ENCODE measurements around the gene APMAP. TPM values are rescaled to one million over a fixed set of nuclear protein-coding genes. Genes with fewer than 3 reads are reported as not detected.
A peak's percentile ranks its signal among the peaks of the same experiment; 100 is the strongest.

Gene APMAP
- total RNA-seq, 3 donors from 2014 or later (not counting 1 experiment from before 2014, with no cell fraction given) = 205 to 212 (median 207) TPM

- Histone ChIP-seq H3K27me3 (ENCODE audit: control insufficient read depth, insufficient read depth, low read length) (no peaks in the 10 kb centered on the region), H3K9me3 (ENCODE audit: control insufficient read depth, insufficient read depth, low read length) (no peaks in the 10 kb centered on the region), H3K36me3 (ENCODE audit: control insufficient read depth, insufficient read depth, low read length) (peaks cover 52% of the 10 kb centered on the region), H3K4me1 (ENCODE audit: control insufficient read depth, insufficient read depth, low read length) (peaks cover 36% of the 10 kb centered on the region), H3K27ac (ENCODE audit: low read length) (no peak overlapping the region), H3K4me3 (ENCODE audit: low read length) (no peak overlapping the region)
- TF ChIP-seq, protein P1, sequence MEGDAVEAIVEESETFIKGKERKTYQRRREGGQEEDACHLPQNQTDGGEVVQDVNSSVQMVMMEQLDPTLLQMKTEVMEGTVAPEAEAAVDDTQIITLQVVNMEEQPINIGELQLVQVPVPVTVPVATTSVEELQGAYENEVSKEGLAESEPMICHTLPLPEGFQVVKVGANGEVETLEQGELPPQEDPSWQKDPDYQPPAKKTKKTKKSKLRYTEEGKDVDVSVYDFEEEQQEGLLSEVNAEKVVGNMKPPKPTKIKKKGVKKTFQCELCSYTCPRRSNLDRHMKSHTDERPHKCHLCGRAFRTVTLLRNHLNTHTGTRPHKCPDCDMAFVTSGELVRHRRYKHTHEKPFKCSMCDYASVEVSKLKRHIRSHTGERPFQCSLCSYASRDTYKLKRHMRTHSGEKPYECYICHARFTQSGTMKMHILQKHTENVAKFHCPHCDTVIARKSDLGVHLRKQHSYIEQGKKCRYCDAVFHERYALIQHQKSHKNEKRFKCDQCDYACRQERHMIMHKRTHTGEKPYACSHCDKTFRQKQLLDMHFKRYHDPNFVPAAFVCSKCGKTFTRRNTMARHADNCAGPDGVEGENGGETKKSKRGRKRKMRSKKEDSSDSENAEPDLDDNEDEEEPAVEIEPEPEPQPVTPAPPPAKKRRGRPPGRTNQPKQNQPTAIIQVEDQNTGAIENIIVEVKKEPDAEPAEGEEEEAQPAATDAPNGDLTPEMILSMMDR (IDR thresholded peaks at IDR 0.05) = no peak
- no peak for DNase-seq
- H3K9me3 Mint-ChIP-seq = no peaks in the 10 kb centered on the region
- 99% methylated on average over 6 of the region's 6 CpGs for WGBS (ENCODE audit: insufficient coverage)
- H3K4me3 Mint-ChIP-seq = no peak overlapping the region
- H3K4me1 Mint-ChIP-seq = peaks cover 38 to 46% of the 10 kb centered on the region in 2 donors
- no peaks in the 10 kb centered on the region for H3K27me3 Mint-ChIP-seq (ENCODE audit: low read depth in 2 of 2)
- intact Hi-C loops (cut with micrococcal nuclease) = no loop called here
- no peaks in the 10 kb centered on the region for H3K36me3 Mint-ChIP-seq
- H3K27ac Mint-ChIP-seq = peak overlapping the region in 1 of 2 donors; percentile 45
- ATAC-seq = no peak
Observed at GRCh38 chr20:25020901-25021301, 28.4 kb upstream of the APMAP start.

GRCh38 chr20:25020345-25020744, 27.8 kb upstream of the APMAP start:
- Histone ChIP-seq H3K9me3 (ENCODE audit: control insufficient read depth, insufficient read depth, low read length) (no peaks in the 10 kb centered on the region), H3K36me3 (ENCODE audit: control insufficient read depth, insufficient read depth, low read length) (peaks cover 52% of the 10 kb centered on the region), H3K27me3 (ENCODE audit: control insufficient read depth, insufficient read depth, low read length) (no peaks in the 10 kb centered on the region), H3K4me3 (ENCODE audit: low read length) (no peak overlapping the region), H3K27ac (ENCODE audit: low read length) (no peak overlapping the region), H3K4me1 (ENCODE audit: control insufficient read depth, insufficient read depth, low read length) (peaks cover 40% of the 10 kb centered on the region)
- ATAC-seq = no peak
- Mint-ChIP-seq H3K27me3 (ENCODE audit: low read depth in 2 of 2) (no peaks in the 10 kb centered on the region), H3K9me3 (no peaks in the 10 kb centered on the region), H3K27ac (peak overlapping the region in 1 of 2 donors; percentile 45), H3K4me3 (no peak overlapping the region), H3K4me1 (peaks cover 39 to 47% of the 10 kb centered on the region in 2 donors), H3K36me3 (no peaks in the 10 kb centered on the region)
- TF ChIP-seq, protein P1 (IDR thresholded peaks at IDR 0.05) = no peak
- DNase-seq = no peak
- WGBS (ENCODE audit: insufficient coverage) = 92% methylated on average over 5 of the region's 5 CpGs
- intact Hi-C loops (cut with micrococcal nuclease) = no loop called here

DNA sequence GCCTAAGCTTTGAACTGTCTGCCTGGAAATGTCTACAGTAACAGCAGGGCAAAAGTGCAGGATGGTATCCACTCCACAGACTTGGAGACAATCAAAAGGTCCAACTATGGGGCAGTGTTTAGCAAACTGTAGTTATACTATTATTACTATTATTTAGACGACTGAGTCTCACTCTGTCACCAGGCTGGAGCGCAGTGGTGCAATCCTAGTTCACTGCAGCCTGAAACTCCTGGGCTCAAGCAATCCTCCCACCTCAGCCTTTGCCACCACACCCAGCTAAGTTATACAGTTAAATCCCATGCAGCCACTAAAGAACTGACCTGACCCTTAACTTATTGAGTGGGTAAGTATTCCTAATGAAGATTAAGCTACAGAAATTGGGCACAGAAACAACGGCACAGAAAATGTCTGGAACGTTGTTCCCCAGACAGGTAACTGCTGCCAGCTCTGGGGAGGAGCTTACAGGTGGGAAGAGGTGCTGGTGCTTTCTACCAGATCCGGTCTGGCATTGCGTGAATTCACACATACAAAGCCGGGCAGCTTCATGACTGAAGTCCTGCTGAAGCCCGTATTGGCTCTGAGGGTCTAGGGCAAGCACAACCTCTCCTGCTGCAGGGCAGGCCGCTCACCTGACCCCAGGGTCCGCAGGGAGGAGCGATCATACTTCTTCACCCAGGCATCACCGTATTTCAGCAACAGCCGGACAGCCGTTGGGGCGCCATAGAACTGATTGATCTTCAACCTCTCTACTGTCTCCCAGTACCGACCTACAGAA, 27.0 kb upstream of the APMAP start:
- intact Hi-C loops (cut with micrococcal nuclease) = no loop called here
- TF ChIP-seq, protein P1 (IDR thresholded peaks at IDR 0.05) = no peak
- Histone ChIP-seq H3K9me3 (ENCODE audit: control insufficient read depth, insufficient read depth, low read length) (no peaks in the 10 kb centered on the region), H3K27ac (ENCODE audit: low read length) (no peak overlapping the region), H3K36me3 (ENCODE audit: control insufficient read depth, insufficient read depth, low read length) (peaks cover 57% of the 10 kb centered on the region), H3K27me3 (ENCODE audit: control insufficient read depth, insufficient read depth, low read length) (no peaks in the 10 kb centered on the region), H3K4me1 (ENCODE audit: control insufficient read depth, insufficient read depth, low read length) (peaks cover 41% of the 10 kb centered on the region), H3K4me3 (ENCODE audit: low read length) (no peak overlapping the region)
- peaks cover 42 to 49% of the 10 kb centered on the region in 2 donors for H3K4me1 Mint-ChIP-seq
- H3K4me3 Mint-ChIP-seq = no peak overlapping the region
- peak overlapping the region in 1 of 2 donors; percentile 85 for H3K27ac Mint-ChIP-seq
- H3K27me3 Mint-ChIP-seq (ENCODE audit: low read depth in 2 of 2) = no peaks in the 10 kb centered on the region
- no peaks in the 10 kb centered on the region for H3K36me3 Mint-ChIP-seq
- no peaks in the 10 kb centered on the region for H3K9me3 Mint-ChIP-seq
- no peak for DNase-seq
- 96% methylated on average over 16 of the region's 16 CpGs for WGBS (ENCODE audit: insufficient coverage)
- ATAC-seq = no peak

All from natural killer cell (primary cell).